Loucy (cell line): ENCODE results near the gene HAUS3.

ENCODE experiments used
- H2AFZ ChIP-seq: fragments of 200-600 bp; sonication (generic); 2 replicates; pipeline ENCODE4 v1.6.0; 2016; ENCODE audit warnings: antibody characterized with exemption, mild to moderate bottlenecking, low read length, moderate library complexity
- H3F3A ChIP-seq: fragments of 200-600 bp; 2 replicates; pipeline ENCODE4 v1.6.0; 2016; ENCODE audit warnings: antibody characterized with exemption, low read depth, mild to moderate bottlenecking
- H3K27me3 ChIP-seq: fragments of 200-600 bp; sonication (generic); 2 replicates; pipeline ENCODE4 v1.6.1; 2014; ENCODE audit warnings: low read length, mild to moderate bottlenecking; ENCODE audit not compliant: insufficient read depth, poor library complexity, severe bottlenecking
- H3K36me3 ChIP-seq: fragments of 200-600 bp; sonication (generic); 2 replicates; pipeline ENCODE4 v1.6.1; 2016; ENCODE audit warnings: low read length; ENCODE audit not compliant: insufficient read depth
- H3K4me1 ChIP-seq: fragments of 200-600 bp; sonication (generic); 2 replicates; pipeline ENCODE4 v1.5.1; 2014; ENCODE audit warnings: low read length, mild to moderate bottlenecking; ENCODE audit not compliant: insufficient read depth, poor library complexity, severe bottlenecking
- H3K4me2 ChIP-seq: fragments of 200-600 bp; sonication (generic); 2 replicates; pipeline ENCODE4 v1.6.0; 2014; ENCODE audit warnings: antibody characterized with exemption, low read length, low read depth, mild to moderate bottlenecking; ENCODE audit not compliant: poor library complexity, severe bottlenecking
- H3K4me3 ChIP-seq: fragments of 200-600 bp; sonication (generic); 2 replicates; pipeline ENCODE4 v1.5.1; 2014; ENCODE audit warnings: low read length, mild to moderate bottlenecking, mixed read lengths; ENCODE audit not compliant: poor library complexity, severe bottlenecking
- H3K79me2 ChIP-seq: fragments of 200-600 bp; sonication (generic); 2 replicates; pipeline ENCODE4 v1.6.1; 2014; ENCODE audit warnings: low read length; ENCODE audit not compliant: insufficient read depth
- H3K9ac ChIP-seq: fragments of 200-600 bp; sonication (generic); 2 replicates; pipeline ENCODE4 v1.6.0; 2014; ENCODE audit warnings: mild to moderate bottlenecking, low read depth, low read length, moderate library complexity; ENCODE audit not compliant: poor library complexity, severe bottlenecking
- H3K9me2 ChIP-seq: fragments of 200-600 bp; sonication (generic); replicated peaks from 2 replicates; pipeline ENCODE4 v1.6.1; 2016; ENCODE audit warnings: low read depth, low read length, mixed read lengths
- H3K9me3 ChIP-seq: fragments of 200-600 bp; sonication (generic); 2 replicates; pipeline ENCODE4 v1.6.1; 2014; ENCODE audit warnings: mild to moderate bottlenecking, antibody characterized with exemption, low read length, low read depth; ENCODE audit not compliant: insufficient read depth
- H4K20me1 ChIP-seq: fragments of 200-600 bp; sonication (generic); 2 replicates; pipeline ENCODE4 v1.6.0; 2014; ENCODE audit warnings: antibody characterized with exemption, low read length, mild to moderate bottlenecking; ENCODE audit not compliant: insufficient read depth, poor library complexity, severe bottlenecking
- CTCF ChIP-seq: fragments of 200-600 bp; sonication (generic); conservative IDR thresholded peaks from 2 replicates; pipeline ENCODE4 v1.5.1; 2014; ENCODE audit warnings: mild to moderate bottlenecking, antibody characterized with exemption, low read length
- EZH2phosphoT487 ChIP-seq: fragments of 200-600 bp; IDR thresholded peaks from 2 replicates; pipeline ENCODE4 v1.6.1; 2018; ENCODE audit warnings: antibody characterized with exemption, mild to moderate bottlenecking, moderate library complexity, borderline replicate concordance

Gene HAUS3

GRCh38 chr4:2264481-2265041 lies 22.6 kb upstream of the HAUS3 start:
- no peak for TF ChIP-seq CTCF
- TF ChIP-seq EZH2phosphoT487, result no peak
- no peaks in the 10 kb centered on the region for H3K27me3 ChIP-seq
- no peak overlapping the region for H2AFZ ChIP-seq
- H4K20me1 ChIP-seq, result peaks cover 17% of the 10 kb centered on the region
- H3K9ac ChIP-seq, result no peak overlapping the region
- no peak overlapping the region for H3K4me2 ChIP-seq
- no peaks in the 10 kb centered on the region for H3K9me2 ChIP-seq
- H3K4me1 ChIP-seq, result peaks cover 22% of the 10 kb centered on the region
- no peaks in the 10 kb centered on the region for H3K9me3 ChIP-seq
- H3K36me3 ChIP-seq, result no peaks in the 10 kb centered on the region
- H3F3A ChIP-seq, result no peaks in the 10 kb centered on the region
- H3K79me2 ChIP-seq, result peaks cover 21% of the 10 kb centered on the region
- no peak overlapping the region for H3K4me3 ChIP-seq

GRCh38 chr4:2263926-2264321 lies 22.0 kb upstream of the HAUS3 start:
- peaks cover 22% of the 10 kb centered on the region for H3K4me1 ChIP-seq
- no peak overlapping the region for H3K4me3 ChIP-seq
- H2AFZ ChIP-seq, result no peak overlapping the region
- peaks cover 24% of the 10 kb centered on the region for H4K20me1 ChIP-seq
- no peak overlapping the region for H3K9ac ChIP-seq
- H3K4me2 ChIP-seq, result no peak overlapping the region
- peaks cover 28% of the 10 kb centered on the region for H3K79me2 ChIP-seq
- no peaks in the 10 kb centered on the region for H3K9me3 ChIP-seq
- no peaks in the 10 kb centered on the region for H3K9me2 ChIP-seq
- H3F3A ChIP-seq, result no peaks in the 10 kb centered on the region
- TF ChIP-seq CTCF, result no peak
- TF ChIP-seq EZH2phosphoT487, result no peak
- H3K27me3 ChIP-seq, result no peaks in the 10 kb centered on the region
- H3K36me3 ChIP-seq, result no peaks in the 10 kb centered on the region

GRCh38 chr4:2262944-2263250 lies 21.0 kb upstream of the HAUS3 start:
- Histone ChIP-seq H3K9me3 (no peaks in the 10 kb centered on the region), H3K36me3 (no peaks in the 10 kb centered on the region), H4K20me1 (peaks cover 28% of the 10 kb centered on the region), H2AFZ (peak overlapping the region; percentile 84; the same call in 1 of the 2 replicates), H3F3A (no peaks in the 10 kb centered on the region), H3K79me2 (peaks cover 38% of the 10 kb centered on the region), H3K9ac (peak overlapping the region; percentile 97), H3K4me2 (peak overlapping the region; percentile 97), H3K27me3 (no peaks in the 10 kb centered on the region), H3K4me1 (peaks cover 22% of the 10 kb centered on the region), H3K4me3 (peak overlapping the region; percentile 89), H3K9me2 (no peaks in the 10 kb centered on the region)
- TF ChIP-seq CTCF (no peak), EZH2phosphoT487 (no peak)
